GM03348 (cell line): ENCODE results near the gene GPR137B.
"Not testable (repeated sequence)": the region's sequence is repeated elsewhere in the genome, so short reads cannot be mapped to it uniquely, and the experiment has no call there.

Experiments
- DNase-seq: peaks from one replicate; pipeline ENCODE4 v3.0.0; 2012; ENCODE audit warnings: low spot score

The GPR137B gene

GRCh38 chr1:236160540-236161127 is 18.3 kb downstream of the GPR137B start:
- no peak for DNase-seq

GRCh38 chr1:236161230-236161629 is 18.9 kb downstream of the GPR137B start:
- no peak for DNase-seq

- DNase-seq = not testable (repeated sequence)
Measured at GRCh38 chr1:236161755-236162154, 19.4 kb downstream of the GPR137B start.

GRCh38 chr1:236163463-236164153 is 21.3 kb downstream of the GPR137B start:
- DNase-seq = no peak

GRCh38 chr1:236164273-236164672 is 21.9 kb downstream of the GPR137B start:
- DNase-seq = no peak

GRCh38 chr1:236165238-236165981 is 23.1 kb downstream of the GPR137B start:
- DNase-seq = no peak

GRCh38 chr1:236166041-236166440 is 23.7 kb downstream of the GPR137B start:
- no peak for DNase-seq

GRCh38 chr1:236167154-236167553 is 24.8 kb downstream of the GPR137B start:
- DNase-seq = no peak

GRCh38 chr1:236167578-236167977 is 25.2 kb downstream of the GPR137B start:
- DNase-seq = no peak

GRCh38 chr1:236168716-236169429 is 26.5 kb downstream of the GPR137B start:
- DNase-seq = no peak

GRCh38 chr1:236172041-236172579 is 29.8 kb downstream of the GPR137B start:
- DNase-seq = peak; percentile 27

GRCh38 chr1:236173174-236173767 is 30.9 kb downstream of the GPR137B start:
- no peak for DNase-seq

- DNase-seq = no peak
Measured at GRCh38 chr1:236175642-236176336, 33.5 kb downstream of the GPR137B start.

GRCh38 chr1:236176337-236177336 is 34.3 kb downstream of the GPR137B start:
- no peak for DNase-seq

GRCh38 chr1:236179634-236180033 is 37.3 kb downstream of the GPR137B start:
- no peak for DNase-seq

- no peak for DNase-seq
Measured at GRCh38 chr1:236181059-236181458, 38.7 kb downstream of the GPR137B start.

GRCh38 chr1:236185687-236186086 is 43.3 kb downstream of the GPR137B start:
- no peak for DNase-seq

- not testable (repeated sequence) for DNase-seq
Measured at GRCh38 chr1:236186471-236186870, 44.1 kb downstream of the GPR137B start.

GRCh38 chr1:236188084-236188483 is 45.7 kb downstream of the GPR137B start:
- DNase-seq = not testable (repeated sequence)

GRCh38 chr1:236193184-236193583 is 50.8 kb downstream of the GPR137B start:
- DNase-seq = no peak
